Measurements from ENCODE around the gene STYXL1.

GRCh38 chr7:76054123-76055120 is 6.6 kb upstream of the STYXL1 start:
- TF ChIP-seq CTCF (IDR thresholded peaks at IDR 0.05), result no peak
- TF ChIP-seq EZH2phosphoT487 (IDR thresholded peaks at IDR 0.05), result no peak

Measured in neural progenitor cell (in vitro differentiated cells).